Measurements from ENCODE around the gene FPR2. TPM values are rescaled to one million over a fixed set of nuclear protein-coding genes. Genes with fewer than 3 reads are reported as not detected.

FPR2 gene
- total RNA-seq, 1 donor from 2014 or later: not detected

DNA sequence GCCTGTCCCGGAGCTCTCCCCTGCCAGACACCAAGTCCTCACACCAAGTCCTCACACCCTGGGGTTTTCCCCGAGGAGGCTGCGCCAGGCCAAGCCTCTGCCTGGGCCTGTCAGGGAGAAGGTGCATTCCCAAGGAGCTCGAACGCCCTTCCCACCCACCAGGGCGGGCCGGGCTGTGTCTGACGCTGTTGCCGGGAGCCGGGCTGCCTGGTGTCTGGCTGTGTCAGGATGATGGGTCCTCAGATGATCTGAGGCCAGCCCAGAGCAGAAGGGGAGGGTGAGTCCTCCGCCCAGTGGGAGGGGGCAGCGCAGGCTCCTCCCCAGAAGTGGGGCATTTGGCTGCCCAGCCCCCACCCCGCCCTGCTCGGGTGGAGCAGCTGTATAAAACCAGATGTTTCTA is 34.9 kb upstream of the FPR2 start:
- Histone ChIP-seq H3K36me3 (ENCODE audit: control insufficient read depth, insufficient read depth, low read length) (no peaks in the 10 kb centered on the region), H3K27me3 (ENCODE audit: control insufficient read depth, insufficient read depth, low read length) (peaks cover 4% of the 10 kb centered on the region), H3K4me3 (ENCODE audit: low read depth, low read length) (no peak overlapping the region)
- peak; percentile 73 for FAIRE-seq
- TF ChIP-seq, protein P1, sequence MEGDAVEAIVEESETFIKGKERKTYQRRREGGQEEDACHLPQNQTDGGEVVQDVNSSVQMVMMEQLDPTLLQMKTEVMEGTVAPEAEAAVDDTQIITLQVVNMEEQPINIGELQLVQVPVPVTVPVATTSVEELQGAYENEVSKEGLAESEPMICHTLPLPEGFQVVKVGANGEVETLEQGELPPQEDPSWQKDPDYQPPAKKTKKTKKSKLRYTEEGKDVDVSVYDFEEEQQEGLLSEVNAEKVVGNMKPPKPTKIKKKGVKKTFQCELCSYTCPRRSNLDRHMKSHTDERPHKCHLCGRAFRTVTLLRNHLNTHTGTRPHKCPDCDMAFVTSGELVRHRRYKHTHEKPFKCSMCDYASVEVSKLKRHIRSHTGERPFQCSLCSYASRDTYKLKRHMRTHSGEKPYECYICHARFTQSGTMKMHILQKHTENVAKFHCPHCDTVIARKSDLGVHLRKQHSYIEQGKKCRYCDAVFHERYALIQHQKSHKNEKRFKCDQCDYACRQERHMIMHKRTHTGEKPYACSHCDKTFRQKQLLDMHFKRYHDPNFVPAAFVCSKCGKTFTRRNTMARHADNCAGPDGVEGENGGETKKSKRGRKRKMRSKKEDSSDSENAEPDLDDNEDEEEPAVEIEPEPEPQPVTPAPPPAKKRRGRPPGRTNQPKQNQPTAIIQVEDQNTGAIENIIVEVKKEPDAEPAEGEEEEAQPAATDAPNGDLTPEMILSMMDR (IDR thresholded peaks at IDR 0.05; ENCODE audit: insufficient read depth, low read length, severe bottlenecking): no peak
- peak; percentile 93 for DNase-seq (ENCODE audit: low read depth)

DNA sequence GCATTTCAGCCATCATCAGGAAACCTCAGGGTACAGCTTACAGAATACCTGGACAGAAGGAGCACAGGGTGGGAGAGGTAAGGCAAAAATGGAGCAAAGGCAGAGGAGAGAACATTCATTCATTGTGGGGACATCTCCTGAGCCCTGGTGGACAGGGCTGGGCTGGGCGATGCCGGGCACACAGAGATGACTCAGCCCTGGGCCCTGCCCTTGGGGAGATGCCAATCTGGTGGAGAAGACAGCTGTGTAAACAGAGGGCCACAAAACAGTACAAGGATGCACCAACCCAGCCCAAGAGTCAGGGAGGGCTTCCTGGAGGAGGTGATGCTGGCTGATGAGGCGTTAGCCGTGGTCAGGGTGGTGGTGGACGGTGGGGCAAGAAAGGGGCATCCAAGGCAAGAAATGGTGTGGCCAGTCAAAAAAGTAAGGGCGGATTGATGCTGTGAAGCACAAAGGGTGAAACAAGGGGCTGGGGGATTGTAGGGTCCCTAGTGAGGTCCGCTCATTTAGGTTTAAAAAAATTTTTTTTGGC is 33.6 kb upstream of the FPR2 start:
- TF ChIP-seq, protein P1 (IDR thresholded peaks at IDR 0.05; ENCODE audit: insufficient read depth, low read length, severe bottlenecking): no peak
- FAIRE-seq: no peak
- DNase-seq (ENCODE audit: low read depth): peak; percentile 67

DNA sequence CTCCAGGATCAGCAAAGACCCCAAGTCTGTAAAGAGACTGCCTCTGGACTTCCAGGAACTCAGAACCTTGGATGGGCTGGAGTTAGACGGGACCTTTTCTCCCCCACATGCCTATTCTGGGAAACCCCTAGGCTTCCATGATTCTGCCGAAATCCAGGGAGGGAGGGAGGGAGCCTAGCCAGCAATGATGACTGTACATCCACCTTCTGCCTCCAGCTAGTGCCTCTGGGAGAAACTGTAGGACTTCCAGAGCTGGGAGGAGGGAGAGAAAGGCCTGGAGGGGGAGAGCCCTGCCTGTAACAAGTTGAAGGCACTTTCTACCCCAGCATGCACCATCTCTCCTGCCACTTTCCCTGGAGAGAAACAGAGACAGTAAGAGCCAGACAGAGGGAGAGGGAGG is 31.2 kb upstream of the FPR2 start:
- no peaks in the 10 kb centered on the region for H3K27me3 ChIP-seq (ENCODE audit: control insufficient read depth, insufficient read depth, low read length)
- no peak for FAIRE-seq

More for the DNA sequence above, 33.6 kb upstream of the FPR2 start:
- peaks cover 3% of the 10 kb centered on the region for H3K27me3 ChIP-seq (ENCODE audit: control insufficient read depth, insufficient read depth, low read length)
- no peak overlapping the region for H3K4me3 ChIP-seq (ENCODE audit: low read depth, low read length)
- no peaks in the 10 kb centered on the region for H3K36me3 ChIP-seq (ENCODE audit: control insufficient read depth, insufficient read depth, low read length)

DNA sequence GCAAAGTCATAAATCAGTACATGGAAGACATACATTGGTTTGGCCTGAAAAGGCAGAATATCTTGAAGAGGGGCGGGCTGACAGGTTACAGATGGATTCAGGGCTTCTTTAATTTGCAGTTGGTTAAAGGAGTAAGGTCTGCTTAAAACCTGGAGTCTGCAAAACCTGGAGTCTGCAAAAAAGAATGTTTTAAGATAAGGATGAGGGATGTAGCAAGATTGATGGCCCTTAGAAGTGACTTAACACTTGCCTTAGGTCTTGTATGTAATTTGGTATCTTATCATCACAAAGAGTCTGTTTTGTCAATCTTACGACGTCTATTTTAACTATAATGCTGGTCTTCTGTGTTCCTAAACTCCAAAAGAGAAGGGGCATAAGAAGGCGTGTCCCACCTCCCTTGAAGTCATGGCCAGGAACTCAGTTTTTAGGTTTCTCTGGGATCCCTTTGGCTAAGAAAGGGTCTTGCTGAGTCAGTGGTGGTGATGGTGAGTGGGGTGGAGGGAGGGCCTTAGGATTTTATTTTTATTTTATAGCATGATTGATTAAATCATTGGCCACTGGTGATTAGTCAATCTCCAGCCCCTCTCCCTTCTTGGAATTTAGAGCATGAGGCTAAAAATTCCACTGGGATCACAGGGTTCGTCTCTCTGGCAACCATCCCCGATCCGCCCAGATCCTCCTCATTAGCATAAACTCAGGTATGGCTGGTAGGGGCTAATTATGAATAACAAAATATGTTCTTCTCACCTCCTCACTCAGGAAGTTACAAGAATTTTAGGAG is 27.0 kb upstream of the FPR2 start:
- no peak for DNase-seq (ENCODE audit: low read depth)
- Histone ChIP-seq H3K36me3 (ENCODE audit: control insufficient read depth, insufficient read depth, low read length) (no peaks in the 10 kb centered on the region), H3K27me3 (ENCODE audit: control insufficient read depth, insufficient read depth, low read length) (no peaks in the 10 kb centered on the region), H3K4me3 (ENCODE audit: low read depth, low read length) (no peak overlapping the region)
- TF ChIP-seq, protein P1 (IDR thresholded peaks at IDR 0.05; ENCODE audit: insufficient read depth, low read length, severe bottlenecking): no peak
- FAIRE-seq: no peak

More for the DNA sequence above, 31.2 kb upstream of the FPR2 start:
- Histone ChIP-seq H3K36me3 (ENCODE audit: control insufficient read depth, insufficient read depth, low read length) (no peaks in the 10 kb centered on the region), H3K4me3 (ENCODE audit: low read depth, low read length) (no peak overlapping the region)
- TF ChIP-seq, protein P1 (IDR thresholded peaks at IDR 0.05; ENCODE audit: insufficient read depth, low read length, severe bottlenecking): no peak
- no peak for DNase-seq (ENCODE audit: low read depth)

DNA sequence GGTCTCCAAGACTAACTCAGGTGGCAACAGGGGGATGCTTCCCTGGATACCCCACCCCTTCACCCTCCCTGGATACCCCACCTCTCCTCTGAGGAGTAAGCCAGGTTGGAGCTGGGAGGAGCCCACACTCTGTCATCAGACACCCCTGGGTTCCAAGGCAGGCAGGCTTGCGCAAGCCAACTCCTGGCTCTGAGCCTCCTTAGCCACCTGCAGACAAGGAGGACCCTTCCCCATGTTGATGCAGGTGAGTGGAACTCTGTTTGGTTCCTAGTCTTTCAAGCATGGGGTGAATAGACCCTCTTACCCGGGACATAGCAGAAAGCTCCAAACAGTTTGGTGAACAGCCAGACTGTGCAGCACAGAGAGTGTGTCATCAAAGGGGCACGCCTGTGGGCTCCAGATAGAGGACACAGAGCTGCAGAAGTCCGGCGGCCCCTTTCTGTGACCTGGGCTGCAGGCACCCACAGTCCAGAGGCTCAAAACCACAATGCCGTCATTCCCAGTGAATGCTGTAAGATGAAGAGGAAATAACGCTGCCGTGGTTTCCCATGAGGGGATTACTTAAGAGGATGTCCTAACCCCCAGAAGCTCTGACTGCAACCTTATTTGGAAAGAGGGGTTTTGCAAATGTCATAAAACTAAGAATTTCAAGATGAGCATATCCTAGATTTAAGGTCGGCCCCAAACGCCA is 25.1 kb upstream of the FPR2 start:
- Histone ChIP-seq H3K27me3 (ENCODE audit: control insufficient read depth, insufficient read depth, low read length) (no peaks in the 10 kb centered on the region), H3K36me3 (ENCODE audit: control insufficient read depth, insufficient read depth, low read length) (no peaks in the 10 kb centered on the region), H3K4me3 (ENCODE audit: low read depth, low read length) (no peak overlapping the region)
- DNase-seq (ENCODE audit: low read depth): no peak
- FAIRE-seq: no peak
- TF ChIP-seq, protein P1 (IDR thresholded peaks at IDR 0.05; ENCODE audit: insufficient read depth, low read length, severe bottlenecking): no peak

Measured in bronchial epithelial cell (primary cell).